BE2C (cell line): ENCODE data around the gene MVB12A.

Experiments used
- DNase-seq: peaks from one replicate; pipeline ENCODE4 v3.0.0-alpha.2; 2020
- H3K27me3 ChIP-seq: fragments of 250-450 bp; sonication (Bioruptor Pico); 2 replicates; pipeline ENCODE4 v1.5.1; 2020; ENCODE audit warnings: mild to moderate bottlenecking
- H3K36me3 ChIP-seq: fragments of 250-450 bp; sonication (Bioruptor Pico); 2 replicates; pipeline ENCODE4 v1.5.1; 2020; ENCODE audit warnings: mild to moderate bottlenecking
- H3K4me1 ChIP-seq: fragments of 250-450 bp; sonication (Bioruptor Pico); 2 replicates; pipeline ENCODE4 v1.5.1; 2020
- H3K4me3 ChIP-seq: 2 replicates; pipeline ENCODE4 v1.5.1; 2011; ENCODE audit warnings: low read depth, low read length
- H3K9me3 ChIP-seq: fragments of 250-450 bp; sonication (Bioruptor Pico); 2 replicates; pipeline ENCODE4 v1.5.1; 2020
- TF ChIP-seq, protein P1 (sequence below): IDR thresholded peaks from 2 replicates; pipeline ENCODE4 v1.5.1; 2012; ENCODE audit warnings: mild to moderate bottlenecking, low read depth, low read length

MVB12A gene

DNA sequence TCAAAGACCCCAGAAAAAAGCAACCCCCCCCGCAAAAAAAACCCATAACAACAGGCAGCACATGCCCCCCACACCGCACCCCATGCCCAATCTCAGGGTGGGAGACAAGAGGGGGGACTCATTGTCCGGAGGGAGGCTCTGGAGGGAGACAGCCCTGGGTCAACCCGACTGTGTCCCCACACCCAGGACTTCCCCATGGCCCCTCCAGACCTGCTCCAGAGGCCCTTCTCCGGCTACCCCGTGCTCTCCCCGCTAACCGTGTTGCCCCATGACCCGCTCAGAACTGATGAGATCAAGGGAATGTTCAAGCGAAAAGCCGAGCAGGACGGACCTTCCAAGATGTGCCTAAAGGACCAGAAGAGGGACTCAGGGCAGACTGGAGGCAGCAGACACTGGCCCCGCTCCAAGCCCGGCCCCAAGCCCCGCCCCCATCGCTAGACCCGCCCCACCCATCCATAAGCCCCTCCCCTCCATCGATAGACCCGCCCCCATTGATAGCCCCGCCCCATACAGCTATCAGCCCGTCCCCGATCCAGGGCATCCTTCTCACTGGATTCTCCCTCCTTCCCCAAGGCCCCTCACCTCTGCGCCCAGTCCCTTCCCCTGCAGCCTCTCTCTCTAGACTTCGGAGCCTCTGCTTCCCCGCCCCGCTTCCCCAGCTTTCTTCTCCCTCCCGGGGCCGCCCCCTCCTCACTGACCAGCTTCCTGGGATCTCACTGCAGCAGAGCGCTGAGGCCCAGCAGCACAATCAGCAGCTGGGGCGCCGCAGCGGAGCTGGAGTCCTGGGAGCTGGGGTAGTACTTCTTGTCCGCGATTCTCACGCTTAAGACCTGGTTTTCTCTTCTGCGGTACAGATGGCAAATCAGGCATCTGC lies 16.6 kb upstream of the MVB12A start:
- peak overlapping the region; percentile 49 for H3K4me3 ChIP-seq
- TF ChIP-seq, protein P1, sequence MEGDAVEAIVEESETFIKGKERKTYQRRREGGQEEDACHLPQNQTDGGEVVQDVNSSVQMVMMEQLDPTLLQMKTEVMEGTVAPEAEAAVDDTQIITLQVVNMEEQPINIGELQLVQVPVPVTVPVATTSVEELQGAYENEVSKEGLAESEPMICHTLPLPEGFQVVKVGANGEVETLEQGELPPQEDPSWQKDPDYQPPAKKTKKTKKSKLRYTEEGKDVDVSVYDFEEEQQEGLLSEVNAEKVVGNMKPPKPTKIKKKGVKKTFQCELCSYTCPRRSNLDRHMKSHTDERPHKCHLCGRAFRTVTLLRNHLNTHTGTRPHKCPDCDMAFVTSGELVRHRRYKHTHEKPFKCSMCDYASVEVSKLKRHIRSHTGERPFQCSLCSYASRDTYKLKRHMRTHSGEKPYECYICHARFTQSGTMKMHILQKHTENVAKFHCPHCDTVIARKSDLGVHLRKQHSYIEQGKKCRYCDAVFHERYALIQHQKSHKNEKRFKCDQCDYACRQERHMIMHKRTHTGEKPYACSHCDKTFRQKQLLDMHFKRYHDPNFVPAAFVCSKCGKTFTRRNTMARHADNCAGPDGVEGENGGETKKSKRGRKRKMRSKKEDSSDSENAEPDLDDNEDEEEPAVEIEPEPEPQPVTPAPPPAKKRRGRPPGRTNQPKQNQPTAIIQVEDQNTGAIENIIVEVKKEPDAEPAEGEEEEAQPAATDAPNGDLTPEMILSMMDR = no peak
- DNase-seq = peak; percentile 80
- no peaks in the 10 kb centered on the region for H3K27me3 ChIP-seq
- no peaks in the 10 kb centered on the region for H3K9me3 ChIP-seq
- no peaks in the 10 kb centered on the region for H3K36me3 ChIP-seq
- H3K4me1 ChIP-seq = peaks cover 22% of the 10 kb centered on the region

DNA sequence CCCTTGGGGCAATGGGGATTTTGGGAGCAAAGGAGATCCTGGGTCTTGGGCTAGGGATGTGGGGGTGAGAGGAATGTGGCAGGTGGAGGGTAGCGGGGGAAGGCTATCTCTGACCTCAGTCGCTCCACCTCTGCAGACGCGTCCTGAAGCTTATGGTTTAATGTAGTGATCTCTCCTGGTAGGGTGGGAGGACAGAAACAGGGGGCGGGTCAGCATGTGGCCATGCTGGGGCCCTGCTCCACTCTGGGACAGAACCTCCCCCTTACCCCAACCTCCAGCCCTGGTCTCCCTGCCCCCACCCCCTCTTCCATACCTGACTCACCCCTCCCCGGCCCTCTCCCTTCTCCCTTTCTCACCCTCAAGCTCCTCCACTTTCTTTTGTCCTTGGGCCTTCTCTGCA lies 15.8 kb upstream of the MVB12A start:
- H3K4me1 ChIP-seq = peaks cover 22% of the 10 kb centered on the region
- no peaks in the 10 kb centered on the region for H3K27me3 ChIP-seq
- no peak overlapping the region for H3K4me3 ChIP-seq
- TF ChIP-seq, protein P1 = no peak
- no peaks in the 10 kb centered on the region for H3K36me3 ChIP-seq
- no peaks in the 10 kb centered on the region for H3K9me3 ChIP-seq
- no peak for DNase-seq

DNA sequence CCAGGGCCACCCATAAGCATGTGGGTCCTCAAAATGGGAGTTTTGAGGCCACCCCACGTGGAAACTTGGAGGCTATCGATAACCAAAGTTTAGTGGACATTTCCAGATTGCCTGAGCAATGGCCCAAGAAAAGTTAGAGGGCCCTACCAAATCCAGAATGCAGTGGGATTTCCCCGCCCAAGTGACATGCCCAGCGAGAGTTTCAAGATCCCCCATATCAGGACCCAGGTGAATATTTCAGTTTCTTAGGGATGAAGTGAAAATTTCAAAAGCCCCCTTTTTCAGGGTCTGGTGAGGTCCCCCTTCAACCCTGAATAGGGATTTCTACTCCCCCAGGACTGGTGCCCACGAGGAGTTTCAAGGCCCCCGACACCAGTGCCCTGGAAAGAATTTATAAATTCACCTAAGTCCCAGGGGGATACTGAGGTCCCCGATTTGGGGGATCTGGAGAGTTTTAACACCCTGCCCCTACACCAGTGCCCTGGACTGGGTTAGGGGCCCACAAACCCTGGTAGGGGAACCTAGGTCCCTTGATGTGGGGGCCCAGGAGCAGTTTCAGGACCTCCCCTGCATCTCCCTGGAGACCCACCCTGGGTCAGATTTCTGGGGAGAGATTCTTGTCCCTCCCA lies 15.1 kb upstream of the MVB12A start:
- peaks cover 22% of the 10 kb centered on the region for H3K4me1 ChIP-seq
- H3K4me3 ChIP-seq = no peak overlapping the region
- H3K9me3 ChIP-seq = no peaks in the 10 kb centered on the region
- no peaks in the 10 kb centered on the region for H3K27me3 ChIP-seq
- H3K36me3 ChIP-seq = no peaks in the 10 kb centered on the region
- DNase-seq = no peak
- TF ChIP-seq, protein P1 = no peak

GRCh38 chr19:17405250-17406045 lies 14.4 kb upstream of the MVB12A start, which contains the start of gene BST2:
Gene BST2 (minus strand): TSS chr19:17405630. CDS start chr19:17405575, 55 bp downstream.
- TF ChIP-seq, protein P1 = no peak
- no peaks in the 10 kb centered on the region for H3K36me3 ChIP-seq
- H3K9me3 ChIP-seq = no peaks in the 10 kb centered on the region
- DNase-seq = peak; percentile 24
- no peak within 1 kb of the TSS for H3K4me3 ChIP-seq
- H3K4me1 ChIP-seq = peaks cover 22% of the 10 kb centered on the region
- H3K27me3 ChIP-seq = no peaks in the 10 kb centered on the region

DNA sequence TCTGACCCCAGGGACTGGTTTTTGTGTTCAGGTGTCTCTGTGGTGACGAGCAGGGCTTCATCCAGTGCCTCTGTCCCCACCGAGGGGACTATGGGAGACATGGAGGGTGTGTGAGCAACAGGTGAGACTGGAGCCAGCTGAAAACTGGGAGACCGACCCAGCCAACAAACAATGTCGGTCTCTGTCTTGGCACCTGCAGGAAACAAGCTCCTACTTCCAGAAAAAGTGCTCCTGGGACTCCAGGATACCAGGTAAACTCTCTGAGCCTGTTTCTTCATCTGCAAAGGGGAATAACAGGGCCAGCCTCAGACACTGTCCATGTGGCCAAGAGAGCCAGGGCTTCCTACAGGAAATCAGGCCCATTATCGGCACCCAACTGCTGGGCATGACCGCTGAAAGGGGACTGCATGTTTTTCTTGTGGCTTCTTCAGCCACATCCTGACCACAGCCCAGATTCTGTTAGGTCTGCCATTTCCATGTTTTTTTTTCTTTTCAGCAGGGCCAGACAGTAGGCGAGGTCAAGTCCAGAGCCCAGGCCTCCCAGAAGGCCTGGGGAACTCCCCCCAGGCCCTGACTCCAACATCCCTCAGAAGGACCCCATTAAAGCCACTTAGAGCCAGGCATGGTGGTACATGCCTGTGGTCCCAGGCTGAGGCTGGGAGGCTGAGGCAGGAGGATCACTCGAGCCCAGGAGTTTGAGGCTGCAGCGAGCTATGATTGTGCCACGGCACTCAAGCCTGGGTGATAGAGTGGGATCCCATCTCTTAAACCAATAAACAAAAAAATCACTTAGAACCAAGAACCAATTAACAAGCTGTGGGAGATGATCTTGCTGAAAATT lies 13.6 kb upstream of the MVB12A start:
- Histone ChIP-seq H3K27me3 (no peaks in the 10 kb centered on the region), H3K4me1 (peaks cover 22% of the 10 kb centered on the region), H3K9me3 (no peaks in the 10 kb centered on the region), H3K36me3 (no peaks in the 10 kb centered on the region), H3K4me3 (no peak overlapping the region)
- no peak for DNase-seq
- TF ChIP-seq, protein P1 = no peak
